HG03571 (cell line): ENCODE data around the gene CALHM5.
"Not testable (repeated sequence)": the region's sequence is repeated elsewhere in the genome, so short reads cannot be mapped to it uniquely, and the experiment has no call there.

Source experiments
- ATAC-seq: cut with Tn5 transposase; IDR thresholded peaks from one replicate; pipeline ENCODE4 v1.9.1; 2021; ENCODE audit not compliant: unreplicated experiment

The CALHM5 gene, protein sequence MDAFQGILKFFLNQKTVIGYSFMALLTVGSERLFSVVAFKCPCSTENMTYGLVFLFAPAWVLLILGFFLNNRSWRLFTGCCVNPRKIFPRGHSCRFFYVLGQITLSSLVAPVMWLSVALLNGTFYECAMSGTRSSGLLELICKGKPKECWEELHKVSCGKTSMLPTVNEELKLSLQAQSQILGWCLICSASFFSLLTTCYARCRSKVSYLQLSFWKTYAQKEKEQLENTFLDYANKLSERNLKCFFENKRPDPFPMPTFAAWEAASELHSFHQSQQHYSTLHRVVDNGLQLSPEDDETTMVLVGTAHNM

DNA sequence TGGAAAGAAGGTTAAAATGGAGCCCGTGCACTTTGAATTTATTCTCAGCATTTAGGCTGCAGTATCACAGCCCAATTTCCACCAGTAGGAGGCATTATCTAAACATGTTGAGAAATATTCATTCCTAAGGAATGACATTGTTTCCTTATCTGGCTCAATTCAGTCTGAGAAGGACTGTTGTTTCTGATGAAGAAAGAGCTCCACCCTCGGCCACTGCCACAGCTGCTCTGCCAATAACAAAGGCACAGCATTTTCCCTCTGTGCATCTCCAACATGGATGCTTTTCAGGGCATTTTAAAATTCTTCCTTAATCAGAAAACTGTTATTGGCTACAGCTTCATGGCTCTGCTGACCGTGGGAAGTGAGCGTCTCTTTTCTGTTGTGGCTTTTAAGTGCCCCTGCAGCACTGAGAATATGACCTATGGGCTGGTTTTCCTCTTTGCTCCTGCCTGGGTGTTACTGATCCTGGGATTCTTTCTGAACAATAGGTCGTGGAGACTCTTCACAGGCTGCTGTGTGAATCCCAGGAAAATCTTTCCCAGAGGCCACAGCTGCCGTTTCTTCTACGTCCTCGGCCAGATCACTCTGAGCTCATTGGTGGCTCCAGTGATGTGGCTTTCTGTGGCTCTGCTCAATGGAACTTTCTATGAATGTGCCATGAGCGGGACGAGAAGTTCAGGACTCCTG is at the start of gene CALHM5:
Gene CALHM5, plus strand, starts transcription at position 216 of the 687 bp plus-strand sequence. Its CDS starts 58 bp downstream, at position 274.
- ATAC-seq, result no peak

DNA sequence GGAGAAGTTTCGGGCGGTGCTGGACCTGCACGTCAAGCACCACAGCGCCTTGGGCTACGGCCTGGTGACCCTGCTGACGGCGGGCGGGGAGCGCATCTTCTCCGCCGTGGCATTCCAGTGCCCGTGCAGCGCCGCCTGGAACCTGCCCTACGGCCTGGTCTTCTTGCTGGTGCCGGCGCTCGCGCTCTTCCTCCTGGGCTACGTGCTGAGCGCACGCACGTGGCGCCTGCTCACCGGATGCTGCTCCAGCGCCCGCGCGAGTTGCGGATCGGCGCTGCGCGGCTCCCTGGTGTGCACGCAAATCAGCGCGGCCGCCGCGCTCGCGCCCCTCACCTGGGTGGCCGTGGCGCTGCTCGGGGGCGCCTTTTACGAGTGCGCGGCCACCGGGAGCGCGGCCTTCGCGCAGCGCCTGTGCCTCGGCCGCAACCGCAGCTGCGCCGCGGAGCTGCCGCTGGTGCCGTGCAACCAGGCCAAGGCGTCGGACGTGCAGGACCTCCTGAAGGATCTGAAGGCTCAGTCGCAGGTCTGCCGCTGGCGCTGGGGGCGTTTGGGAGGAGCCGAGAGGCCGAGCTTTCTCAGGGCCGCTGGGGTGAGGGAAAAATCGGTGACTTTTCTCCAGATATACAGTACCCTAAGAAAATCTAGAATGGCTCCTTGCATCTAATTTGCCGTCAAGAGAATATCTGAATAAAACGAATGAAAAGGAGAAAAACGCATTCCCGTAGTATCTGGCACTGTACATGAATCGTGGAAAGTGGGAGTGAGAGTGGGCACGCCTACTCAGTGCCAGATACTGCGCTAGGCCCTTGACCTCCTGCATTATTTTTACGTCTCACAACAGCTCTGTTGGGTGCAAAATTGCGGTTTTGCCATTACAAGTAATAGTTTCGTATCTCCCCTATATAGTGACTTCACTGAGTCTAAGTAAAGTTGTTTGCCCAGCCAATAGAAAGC is 49.2 kb upstream of the CALHM5 start:
- peak; percentile 80 for ATAC-seq

DNA sequence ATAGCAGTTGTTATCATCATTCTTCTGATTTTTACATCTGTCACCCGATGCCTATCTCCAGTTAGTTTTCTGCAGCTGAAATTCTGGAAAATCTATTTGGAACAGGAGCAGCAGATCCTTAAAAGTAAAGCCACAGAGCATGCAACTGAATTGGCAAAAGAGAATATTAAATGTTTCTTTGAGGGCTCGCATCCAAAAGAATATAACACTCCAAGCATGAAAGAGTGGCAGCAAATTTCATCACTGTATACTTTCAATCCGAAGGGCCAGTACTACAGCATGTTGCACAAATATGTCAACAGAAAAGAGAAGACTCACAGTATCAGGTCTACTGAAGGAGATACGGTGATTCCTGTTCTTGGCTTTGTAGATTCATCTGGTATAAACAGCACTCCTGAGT is 48.1 kb upstream of the CALHM5 start:
- ATAC-seq, result no peak

DNA sequence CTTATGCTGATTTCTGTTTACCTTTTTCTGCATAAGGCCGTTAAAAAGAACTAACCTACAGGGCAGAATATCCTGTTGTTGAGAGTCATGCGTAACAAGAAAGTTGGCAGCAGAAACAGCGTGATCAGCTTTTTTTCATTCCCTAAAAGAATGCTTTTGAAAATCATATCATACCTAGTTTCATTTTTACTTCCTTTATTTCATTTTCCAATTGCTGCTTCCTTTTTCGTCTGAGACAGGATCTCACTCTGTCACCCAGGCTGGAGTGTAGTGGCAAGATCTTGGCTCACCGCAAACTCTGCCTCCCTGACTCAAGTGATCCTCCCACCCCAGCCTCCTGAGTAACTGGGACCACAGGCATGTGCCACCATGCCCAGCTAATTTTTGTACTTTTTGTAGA is 46.2 kb upstream of the CALHM5 start:
- no peak for ATAC-seq

DNA sequence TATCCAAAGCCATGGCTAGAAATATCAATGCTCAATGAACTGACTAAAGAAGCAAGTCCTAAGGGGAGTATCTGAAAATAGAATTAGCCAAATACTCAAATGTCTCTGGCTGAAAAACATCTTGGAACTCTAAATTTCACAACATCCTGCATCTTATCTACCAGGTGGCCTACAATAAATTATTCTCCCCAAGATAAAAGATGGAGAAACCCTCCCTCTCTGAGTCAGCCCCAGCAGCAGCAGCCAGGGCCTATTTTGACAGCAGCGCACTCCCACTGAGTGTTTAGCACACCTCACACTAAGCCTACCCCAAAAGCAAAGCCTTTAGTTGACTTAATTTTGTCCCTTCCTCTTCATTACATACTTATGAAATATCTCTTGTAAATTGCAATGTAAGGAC is 44.3 kb upstream of the CALHM5 start:
- ATAC-seq, result no peak

DNA sequence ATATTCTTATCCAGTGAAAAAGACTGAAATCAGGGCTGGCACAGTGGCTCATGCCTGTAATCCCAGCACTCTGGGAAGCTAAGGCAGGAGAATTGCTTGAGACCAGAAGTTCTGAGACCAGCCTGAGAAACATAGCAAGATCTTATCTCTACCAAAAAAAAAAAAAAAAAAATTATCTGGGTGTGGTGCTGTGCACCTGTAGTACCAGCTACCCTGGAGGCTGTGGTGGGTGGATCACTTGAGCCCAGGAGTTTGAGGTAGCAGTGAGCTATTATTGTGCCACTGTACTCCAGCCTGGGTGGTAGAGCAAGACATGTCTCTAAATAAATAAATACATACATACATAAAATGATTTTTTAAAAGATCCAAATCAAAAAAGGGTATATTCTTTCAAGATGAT is 43.9 kb upstream of the CALHM5 start:
- ATAC-seq, result no peak

DNA sequence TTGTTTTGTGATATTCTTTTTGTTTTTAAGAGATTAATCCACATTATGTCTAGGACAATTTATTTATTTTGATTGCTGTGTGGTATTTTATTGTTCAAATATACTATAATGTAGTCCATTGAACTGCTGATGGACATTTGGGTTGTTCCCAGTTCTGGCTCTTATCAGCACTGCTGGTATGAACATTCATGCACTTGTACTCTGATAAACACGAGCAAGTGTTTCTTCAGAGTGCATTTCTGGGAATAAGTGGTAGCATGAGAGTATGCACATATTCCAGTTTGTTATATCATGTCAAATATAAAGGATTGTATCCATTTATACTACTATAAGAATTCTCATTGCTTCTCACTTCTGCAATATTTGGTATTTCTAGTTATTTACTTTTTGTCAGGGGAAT is 43.1 kb upstream of the CALHM5 start:
- ATAC-seq, result no peak

DNA sequence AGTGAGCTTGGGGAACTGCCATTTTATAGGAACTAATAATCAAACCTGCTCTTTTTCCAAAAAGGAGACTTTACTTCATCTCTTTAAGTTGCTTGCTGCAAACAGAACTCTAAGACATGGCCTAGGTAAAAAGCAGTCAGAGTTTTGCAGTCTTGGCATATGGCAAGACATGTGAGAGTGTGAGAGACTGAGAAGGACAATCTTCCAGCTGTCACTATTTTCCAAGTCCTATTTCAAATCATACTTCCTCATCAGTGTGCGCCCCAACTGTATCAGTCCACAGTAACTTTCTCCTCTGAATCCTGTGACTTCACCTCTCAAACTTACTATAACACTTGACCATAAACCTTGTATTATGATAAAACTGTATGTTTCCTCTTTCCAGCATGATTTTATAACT is 39.9 kb upstream of the CALHM5 start:
- no peak for ATAC-seq

DNA sequence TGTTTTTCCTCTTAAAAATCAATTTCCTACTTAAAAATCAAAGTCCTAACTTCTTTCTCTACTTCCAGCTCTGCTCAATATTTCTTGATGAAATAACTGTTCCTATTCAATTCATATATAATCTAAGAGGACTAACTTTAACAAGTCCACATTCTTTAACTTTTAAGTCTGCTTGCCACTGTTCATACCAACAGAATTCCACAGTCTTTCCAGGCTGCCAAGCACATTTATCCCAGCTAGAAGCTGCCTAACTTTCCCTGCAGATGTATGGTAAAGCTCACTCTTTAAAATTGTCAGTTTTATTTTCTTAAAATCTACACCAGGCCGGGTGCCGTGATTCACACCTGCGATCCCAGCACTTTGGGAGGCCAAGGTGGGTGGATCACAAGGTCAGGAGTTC is 38.7 kb upstream of the CALHM5 start:
- no peak for ATAC-seq

DNA sequence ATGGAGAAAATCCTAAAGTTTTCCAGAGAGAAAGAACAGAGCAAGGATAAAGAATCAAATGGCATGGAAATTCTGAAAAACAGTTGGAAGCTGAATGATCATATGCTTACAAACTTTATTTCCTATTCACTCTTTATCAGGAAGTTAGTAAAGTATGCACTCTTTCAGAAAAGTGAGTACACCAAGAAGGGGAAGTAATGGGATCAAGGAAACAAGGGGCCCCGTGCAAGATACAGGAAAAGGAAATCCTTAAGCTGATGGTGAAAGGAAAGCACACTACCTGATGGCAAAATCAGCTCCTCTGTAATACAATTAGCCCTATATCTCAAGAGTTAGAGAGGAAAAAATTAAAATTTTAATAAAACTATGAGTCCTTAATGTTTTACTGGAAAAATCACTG is 36.3 kb upstream of the CALHM5 start:
- ATAC-seq, result no peak

DNA sequence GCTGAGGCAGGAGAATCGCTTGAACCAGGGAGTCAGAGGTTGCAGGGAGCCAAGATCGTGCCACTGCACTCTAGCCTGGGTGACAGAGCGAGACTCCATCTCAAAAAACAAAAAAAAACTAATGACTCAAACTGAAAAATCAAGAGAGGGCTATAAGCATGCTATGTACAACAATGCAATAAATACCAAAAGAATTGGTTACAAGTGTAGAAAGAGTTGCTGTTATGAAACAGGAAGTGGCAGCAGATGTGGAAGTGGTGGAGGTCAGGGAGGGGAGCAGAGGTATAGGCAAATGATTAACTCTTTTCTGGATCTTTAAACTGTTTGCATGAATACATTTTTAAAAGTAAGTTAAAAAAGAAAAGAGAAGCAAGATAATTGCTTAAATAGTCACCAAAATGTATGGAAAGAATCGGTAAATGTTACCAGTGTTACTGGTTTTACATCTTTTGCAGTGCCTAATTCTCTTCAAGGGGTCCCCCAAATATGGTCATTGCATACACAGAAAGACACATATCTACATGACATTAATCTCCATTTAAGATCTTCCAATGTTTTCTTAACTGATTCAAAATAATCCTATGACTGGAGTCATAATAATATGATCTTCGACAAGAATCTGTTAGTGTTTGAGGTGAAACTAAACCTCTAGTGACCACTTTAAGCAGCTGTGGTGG is 35.3 kb upstream of the CALHM5 start:
- peak; percentile 100 for ATAC-seq

DNA sequence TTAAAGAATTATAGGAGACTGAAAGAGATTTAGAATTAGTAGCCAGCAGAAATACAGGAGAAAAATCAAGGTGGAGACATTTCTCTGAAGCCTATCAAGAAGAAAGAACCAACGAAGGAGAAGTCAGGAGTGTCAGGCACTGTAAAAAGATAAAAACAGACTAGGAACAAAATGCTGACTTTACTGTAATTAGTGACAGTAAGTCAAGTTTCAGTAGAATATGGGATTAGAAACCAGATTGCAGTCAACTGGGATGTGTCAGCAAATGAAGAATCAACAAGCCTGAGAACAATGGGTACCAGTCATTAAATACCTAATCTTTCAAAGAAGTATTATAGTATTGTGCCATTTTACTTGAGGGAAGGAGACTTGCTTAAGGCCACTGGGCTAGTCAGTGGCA is 28.7 kb upstream of the CALHM5 start:
- no peak for ATAC-seq

DNA sequence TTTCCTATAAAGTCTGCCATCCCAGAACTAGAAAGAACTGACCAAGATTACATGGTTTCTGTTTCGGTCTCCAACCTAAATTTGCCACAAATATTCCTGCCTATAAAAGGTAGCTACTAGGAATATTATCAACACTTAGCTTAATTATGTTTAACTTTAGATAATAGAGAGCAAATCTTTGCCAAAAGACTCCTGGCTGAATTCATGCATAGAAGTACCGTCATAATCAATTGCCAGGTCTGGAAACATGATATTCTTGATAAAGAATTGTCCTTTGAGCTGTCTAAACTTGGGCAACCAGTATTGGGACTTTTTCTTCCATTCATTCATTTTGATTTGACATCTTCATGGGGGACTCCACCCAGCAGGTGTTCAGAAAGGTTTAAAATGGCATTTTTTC is 27.8 kb upstream of the CALHM5 start:
- no peak for ATAC-seq

DNA sequence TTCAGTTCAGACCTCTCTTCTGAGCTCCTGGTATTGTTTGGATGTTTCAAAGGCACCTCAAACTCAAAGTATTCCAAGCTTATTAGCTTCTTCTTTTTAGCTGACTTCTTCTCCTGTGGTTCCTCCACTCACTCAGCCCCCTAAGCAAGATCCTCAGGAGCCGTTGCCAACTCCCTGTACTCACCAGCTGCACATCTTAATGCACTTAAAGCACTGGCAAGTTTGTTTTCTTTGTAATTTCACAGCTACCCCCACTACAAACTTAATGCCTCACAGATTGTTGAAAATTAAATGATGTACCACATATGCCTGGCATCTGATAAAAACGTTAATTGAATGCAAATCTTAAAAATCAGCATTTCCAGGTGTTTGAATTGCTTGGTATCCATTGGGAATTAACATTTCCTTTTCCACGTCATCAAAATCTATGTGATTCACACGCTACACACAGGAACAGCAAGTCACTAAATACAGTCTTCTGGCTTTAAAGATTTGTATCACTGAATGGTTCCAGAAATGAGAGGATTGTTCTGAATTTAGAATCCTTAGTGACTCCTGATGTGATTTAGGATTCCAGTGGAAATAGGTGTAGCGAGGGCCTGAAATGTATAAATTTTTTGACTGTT is 25.8 kb upstream of the CALHM5 start:
- no peak for ATAC-seq

DNA sequence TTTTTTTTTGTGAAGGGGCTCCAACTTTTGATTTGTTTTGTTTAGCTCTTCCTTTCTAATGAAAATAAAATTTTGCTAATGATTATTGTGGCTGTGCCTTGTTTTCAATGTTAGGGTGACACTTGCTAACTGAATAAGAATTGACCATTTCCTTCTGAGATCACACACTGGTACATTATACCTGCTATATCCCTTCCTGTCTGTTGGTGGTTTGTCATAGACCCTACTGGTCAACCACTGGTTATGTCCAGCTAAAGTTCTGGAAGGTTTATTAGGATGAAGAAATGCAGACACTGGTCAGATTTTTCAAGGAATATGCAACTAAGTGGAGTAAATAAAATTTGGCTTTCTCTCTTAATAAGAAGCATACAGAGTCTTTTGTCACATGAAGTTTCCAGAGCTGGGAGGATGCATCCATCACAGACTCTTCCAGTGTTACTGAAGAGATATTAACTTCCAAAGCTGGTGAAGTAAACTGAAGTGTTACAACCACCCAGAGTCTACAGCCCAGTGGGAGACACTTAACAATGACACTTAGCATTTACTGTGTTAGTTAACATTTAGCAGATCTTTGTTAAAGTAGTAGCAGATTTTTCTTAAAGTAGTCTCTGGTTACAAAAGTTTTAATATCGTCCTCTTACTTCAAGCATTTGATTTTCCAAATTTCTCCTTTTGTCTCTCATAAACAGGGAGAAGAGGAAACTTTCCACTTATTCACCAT is 19.7 kb upstream of the CALHM5 start:
- no peak for ATAC-seq

DNA sequence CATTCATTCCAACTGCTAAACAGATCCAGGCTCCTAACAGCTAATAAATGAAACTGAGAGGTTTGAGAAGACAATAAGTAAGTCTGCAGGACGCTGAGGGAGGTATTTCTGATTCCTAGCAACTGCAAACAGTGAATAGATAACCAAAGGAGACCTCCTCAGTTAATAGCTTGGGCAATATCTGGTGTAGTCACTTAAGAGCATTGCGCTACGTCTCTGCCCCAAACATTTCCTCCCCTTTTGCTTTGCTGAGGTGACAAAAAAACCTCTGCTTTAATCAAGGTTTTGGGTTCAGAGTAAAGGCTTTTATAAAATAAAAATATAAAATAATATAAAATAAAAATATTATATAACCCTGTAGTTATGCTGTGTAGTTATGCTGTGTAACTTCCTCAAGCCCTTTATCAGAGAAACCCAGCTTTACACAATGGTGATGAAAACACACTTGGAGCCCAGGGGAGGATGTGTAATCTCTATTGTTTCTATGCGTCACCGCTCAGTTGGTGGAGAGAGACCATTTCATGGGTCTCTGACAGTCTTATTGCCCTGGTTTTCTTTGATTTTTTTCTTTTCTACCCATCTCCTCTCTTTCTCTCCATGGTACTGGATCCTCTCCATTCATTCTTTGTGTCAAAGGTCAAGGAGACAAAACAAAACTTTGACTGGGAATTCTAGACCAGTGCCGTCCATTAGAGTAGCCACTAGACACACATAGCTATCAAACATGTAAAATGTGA is 18.9 kb upstream of the CALHM5 start:
- no peak for ATAC-seq

DNA sequence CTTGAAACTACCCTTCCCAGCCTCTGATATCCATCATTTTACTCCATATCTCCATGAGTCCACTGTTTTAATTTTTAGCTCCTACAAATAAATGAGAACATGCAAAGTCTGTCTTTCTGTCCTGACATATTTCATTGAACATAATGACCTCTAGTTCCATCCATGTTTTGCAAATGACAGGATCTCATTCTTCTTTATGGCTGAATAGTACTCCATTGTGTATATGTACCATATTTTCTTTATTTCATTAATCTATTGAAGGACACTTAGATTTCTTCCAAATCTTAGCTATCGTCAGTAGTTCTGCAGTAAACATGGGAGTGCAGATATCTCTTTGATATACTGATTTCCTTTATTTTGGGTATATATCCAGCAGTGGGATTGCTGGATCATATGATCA is 16.3 kb upstream of the CALHM5 start:
- not testable (repeated sequence) for ATAC-seq

DNA sequence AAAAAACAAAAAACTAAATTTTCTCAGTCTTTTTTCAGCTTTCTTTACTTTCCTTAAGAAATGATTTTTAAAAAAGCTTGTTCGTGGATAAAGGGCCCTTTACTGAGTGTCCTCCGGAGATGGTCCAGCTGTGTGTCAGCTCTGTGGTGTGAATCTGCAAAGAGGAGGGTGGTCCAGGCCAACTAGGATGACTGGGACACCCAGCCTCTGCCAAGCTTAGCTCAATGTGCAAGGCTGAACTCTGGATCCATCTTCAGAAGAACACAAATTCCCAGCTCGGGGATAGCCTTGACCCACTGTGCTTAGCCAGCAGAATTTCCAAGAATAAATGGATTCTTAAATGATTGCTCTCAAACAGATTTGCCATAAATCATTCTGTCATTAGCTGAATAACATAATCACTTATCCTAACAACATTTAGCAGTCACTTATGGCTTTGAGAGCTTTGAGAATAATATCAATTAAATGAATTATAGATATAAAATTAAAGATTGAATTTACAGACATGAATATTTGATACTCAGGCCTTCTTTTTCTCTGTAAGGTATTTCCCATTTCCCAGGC is 14.2 kb upstream of the CALHM5 start:
- no peak for ATAC-seq

DNA sequence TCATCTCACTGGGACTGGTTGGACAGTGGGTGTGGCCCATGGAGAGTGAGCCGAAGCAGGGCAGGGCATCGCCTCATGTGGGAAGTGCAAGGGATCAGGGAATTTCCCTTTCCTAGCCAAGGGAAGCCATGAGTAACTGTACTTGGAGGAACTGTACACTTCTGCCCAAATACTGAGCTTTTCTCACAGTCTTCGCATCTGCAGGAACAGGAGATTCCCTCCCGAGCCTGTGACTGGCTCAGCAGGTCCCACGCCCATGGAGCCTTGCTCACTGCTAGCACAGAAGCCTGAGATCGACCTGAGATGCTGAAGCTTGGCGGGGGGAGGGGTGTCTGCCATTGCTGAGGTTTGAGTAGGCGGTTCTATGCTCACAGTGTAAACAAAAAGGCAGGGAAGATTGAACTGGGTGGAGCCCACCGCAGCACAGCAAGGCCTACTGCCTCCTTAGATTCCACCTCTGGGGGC is 10.4 kb upstream of the CALHM5 start:
- ATAC-seq, result no peak
